ENCODE results near the gene ZNF536. TPM values are rescaled to one million over a fixed set of nuclear protein-coding genes. Genes with fewer than 3 reads are reported as not detected.

The ZNF536 gene
- total RNA-seq, 1 experiment from 2014 or later = not detected

DNA sequence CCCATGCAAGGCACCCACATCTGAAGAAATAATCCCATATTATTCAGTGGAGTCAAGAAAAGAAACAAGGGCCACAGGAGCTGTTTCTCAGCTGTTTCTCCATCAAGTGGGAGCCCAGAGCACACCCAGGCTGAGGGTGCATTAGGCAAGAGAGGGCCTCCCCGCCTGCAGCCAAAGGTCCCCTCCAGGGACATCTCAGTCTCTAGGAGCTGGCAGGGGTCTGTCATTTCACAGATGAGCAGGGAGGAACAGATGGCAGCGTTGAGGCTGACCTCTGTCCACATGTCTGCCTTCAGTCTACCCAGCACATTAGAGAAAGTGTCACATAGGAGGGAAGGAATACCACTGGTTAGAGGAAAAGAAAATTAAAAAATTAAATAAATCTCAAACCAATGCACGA lies 157.7 kb downstream of the ZNF536 start:
- Histone ChIP-seq H4K20me1 (ENCODE audit: insufficient read depth) (no peaks in the 10 kb centered on the region), H3K4me1 (replicated peaks; ENCODE audit: insufficient read depth) (no peaks in the 10 kb centered on the region), H3K36me3 (ENCODE audit: low read depth) (no peaks in the 10 kb centered on the region), H3K79me2 (ENCODE audit: low read depth) (no peaks in the 10 kb centered on the region), H3K9me3 (ENCODE audit: insufficient read depth, low read depth) (no peaks in the 10 kb centered on the region), H3K27ac (no peak overlapping the region), H3K4me2 (no peak overlapping the region), H3K27me3 (ENCODE audit: insufficient read depth, low read depth) (peaks cover 79% of the 10 kb centered on the region), H3K4me3 (no peak overlapping the region), H2AFZ (no peak overlapping the region), H3K9me2 (ENCODE audit: insufficient read depth) (no peaks in the 10 kb centered on the region; the same call in 1 of the 2 replicates), H3F3A (ENCODE audit: insufficient read depth, low read depth) (no peaks in the 10 kb centered on the region)
- BruUV-seq (replicated peaks) = no TSS peak
- ChIA-PET POLR2A (ENCODE audit: unreplicated experiment) (no interaction called here), CTCF (no interaction called here)
- DNase-seq = no peak
- TF ChIP-seq EZH2 (IDR thresholded peaks at IDR 0.05; ENCODE audit: low read depth) (no peak), CTCF (conservative IDR thresholded peaks at IDR 0.05) (no peak)
- intact Hi-C loops (cut with micrococcal nuclease; ENCODE audit: unreplicated experiment) = no loop called here

DNA sequence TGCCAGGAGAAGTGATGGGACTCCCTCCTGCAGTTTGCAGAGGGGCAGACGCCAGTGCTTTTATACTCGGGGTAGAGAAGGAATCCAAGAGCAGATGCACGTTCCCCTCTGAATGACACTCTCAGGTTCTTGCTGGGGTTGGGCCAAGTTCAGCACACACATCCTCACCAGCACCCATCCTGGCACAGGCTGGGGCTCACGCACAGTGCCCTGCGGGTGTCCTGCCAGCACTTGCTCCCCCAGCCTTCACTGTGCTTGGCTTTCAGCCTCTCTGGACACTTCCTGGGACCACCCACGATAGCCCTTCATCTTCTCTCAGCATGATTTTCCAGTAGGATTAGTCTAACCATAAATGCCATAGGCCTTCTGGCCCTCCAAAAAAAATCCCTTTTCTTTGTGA lies 158.6 kb downstream of the ZNF536 start:
- Histone ChIP-seq H3F3A (ENCODE audit: insufficient read depth, low read depth) (no peaks in the 10 kb centered on the region), H3K27ac (no peak overlapping the region), H3K36me3 (ENCODE audit: low read depth) (no peaks in the 10 kb centered on the region), H3K9me2 (ENCODE audit: insufficient read depth) (no peaks in the 10 kb centered on the region; the same call in 1 of the 2 replicates), H4K20me1 (ENCODE audit: insufficient read depth) (no peaks in the 10 kb centered on the region), H3K27me3 (ENCODE audit: insufficient read depth, low read depth) (peaks cover 79% of the 10 kb centered on the region), H3K4me2 (no peak overlapping the region), H3K4me3 (no peak overlapping the region), H3K9me3 (ENCODE audit: insufficient read depth, low read depth) (no peaks in the 10 kb centered on the region), H3K4me1 (replicated peaks; ENCODE audit: insufficient read depth) (no peaks in the 10 kb centered on the region), H2AFZ (no peak overlapping the region), H3K79me2 (ENCODE audit: low read depth) (no peaks in the 10 kb centered on the region)
- CTCF ChIA-PET = no interaction called here
- no peak for DNase-seq
- POLR2A ChIA-PET (ENCODE audit: unreplicated experiment) = no interaction called here
- no peak for TF ChIP-seq EZH2 (IDR thresholded peaks at IDR 0.05; ENCODE audit: low read depth)
- intact Hi-C loops (cut with micrococcal nuclease; ENCODE audit: unreplicated experiment) = no loop called here
- no TSS peak for BruUV-seq (replicated peaks)

GRCh38 chr19:30535011-30535410 lies 162.8 kb downstream of the ZNF536 start:
- H3K79me2 ChIP-seq (ENCODE audit: low read depth) = no peaks in the 10 kb centered on the region
- no peaks in the 10 kb centered on the region for H3K4me1 ChIP-seq (replicated peaks; ENCODE audit: insufficient read depth)
- no peak overlapping the region for H3K4me2 ChIP-seq
- no peaks in the 10 kb centered on the region for H4K20me1 ChIP-seq (ENCODE audit: insufficient read depth)
- H3K4me3 ChIP-seq = no peak overlapping the region
- intact Hi-C loops (cut with micrococcal nuclease; ENCODE audit: unreplicated experiment) = no loop called here
- H3F3A ChIP-seq (ENCODE audit: insufficient read depth, low read depth) = no peaks in the 10 kb centered on the region
- CTCF ChIA-PET = no interaction called here
- H3K9me3 ChIP-seq (ENCODE audit: insufficient read depth, low read depth) = no peaks in the 10 kb centered on the region
- H2AFZ ChIP-seq = no peak overlapping the region
- no peaks in the 10 kb centered on the region; the same call in 1 of the 2 replicates for H3K9me2 ChIP-seq (ENCODE audit: insufficient read depth)
- no peaks in the 10 kb centered on the region for H3K36me3 ChIP-seq (ENCODE audit: low read depth)
- TF ChIP-seq EZH2 (IDR thresholded peaks at IDR 0.05; ENCODE audit: low read depth) = no peak
- no peak for TF ChIP-seq CTCF (conservative IDR thresholded peaks at IDR 0.05)
- POLR2A ChIA-PET (ENCODE audit: unreplicated experiment) = interaction anchor here (0.5 kb wide), 1 partner anchor 10 kb away, joined by 6 read pairs; no protein-coding TSS in a partner anchor
- no TSS peak for BruUV-seq (replicated peaks)
- H3K27me3 ChIP-seq (ENCODE audit: insufficient read depth, low read depth) = peaks cover 96% of the 10 kb centered on the region
- no peak overlapping the region for H3K27ac ChIP-seq
- DNase-seq = no peak

- Histone ChIP-seq H3K9me2 (ENCODE audit: insufficient read depth) (no peaks in the 10 kb centered on the region; the same call in 1 of the 2 replicates), H3K79me2 (ENCODE audit: low read depth) (no peaks in the 10 kb centered on the region), H4K20me1 (ENCODE audit: insufficient read depth) (no peaks in the 10 kb centered on the region), H3K36me3 (ENCODE audit: low read depth) (no peaks in the 10 kb centered on the region), H3K27ac (no peak overlapping the region), H2AFZ (no peak overlapping the region), H3K4me3 (no peak overlapping the region), H3K9me3 (ENCODE audit: insufficient read depth, low read depth) (no peaks in the 10 kb centered on the region), H3K4me2 (no peak overlapping the region), H3K4me1 (replicated peaks; ENCODE audit: insufficient read depth) (no peaks in the 10 kb centered on the region), H3K27me3 (ENCODE audit: insufficient read depth, low read depth) (peaks cover 96% of the 10 kb centered on the region), H3F3A (ENCODE audit: insufficient read depth, low read depth) (no peaks in the 10 kb centered on the region)
- no TSS peak for BruUV-seq (replicated peaks)
- DNase-seq = no peak
- intact Hi-C loops (cut with micrococcal nuclease; ENCODE audit: unreplicated experiment) = no loop called here
- ChIA-PET CTCF (no interaction called here), POLR2A (ENCODE audit: unreplicated experiment) (no interaction called here)
- TF ChIP-seq EZH2 (IDR thresholded peaks at IDR 0.05; ENCODE audit: low read depth) = no peak
- TF ChIP-seq CTCF (conservative IDR thresholded peaks at IDR 0.05) = no peak
Observed at GRCh38 chr19:30536975-30537374, 164.8 kb downstream of the ZNF536 start.
